Endothelial cell of umbilical vein (primary cell): ENCODE data around the gene GAB1. TPM values are rescaled to one million over a fixed set of nuclear protein-coding genes. Genes with fewer than 3 reads are reported as not detected.

Experiments
- BruUV-seq: library from RNA; stranded (reverse); fragments of 400-500 nt; replicated peaks from 2 replicates; lab custom pipeline; 2021; lab: Mats Ljungman, UMichigan
- CTCF ChIA-PET: fragments of 300-600, 350-600 bp; sonication (Branson Sonifier 250); formaldehyde crosslinking; loops from one replicate; lab custom pipeline; 2021; ENCODE audit warnings: antibody characterized with exemption, inconsistent platforms; lab: Charles Lee
- POLR2A ChIA-PET: fragments of 300-600, 350-600 bp; sonication (Branson Sonifier 250); formaldehyde crosslinking; loops from one replicate; lab custom pipeline; 2021; ENCODE audit warnings: antibody characterized with exemption, inconsistent platforms; lab: Charles Lee
- DNase-seq: peaks from one replicate; pipeline ENCODE4 v3.0.0-alpha.2; 2011; ENCODE audit warnings: low read depth, low spot score
- FAIRE-seq: peaks from 2 replicates; lab custom pipeline; 2011; peaks lifted over from hg19 to GRCh38; lab: Jason Lieb, UNC
- H2AFZ ChIP-seq: 2 replicates; pipeline ENCODE4 v1.6.0; 2012; ENCODE audit warnings: low read depth, low read length, control low read depth, inconsistent platforms
- H3K27ac ChIP-seq: 2 replicates; pipeline ENCODE4 v1.5.1; 2011; ENCODE audit warnings: low read depth, mild to moderate bottlenecking, control low read depth, low read length, moderate library complexity; ENCODE audit not compliant: insufficient read depth
- H3K27me3 ChIP-seq, 2 experiments: 2 replicates each; pipeline versions ENCODE4 v1.6.0 to v1.6.1; 2011; ENCODE audit warnings: low read length in 2 of 2, mixed read lengths in 1 of 2; ENCODE audit not compliant: control insufficient read depth in 2 of 2, insufficient read depth in 2 of 2
- H3K36me3 ChIP-seq, 2 experiments: 2 replicates in 1 of 2; 3 replicates in 1 of 2; pipeline ENCODE4 v1.5.1; 2011; ENCODE audit warnings: low read length in 2 of 2, mild to moderate bottlenecking in 1 of 2, moderate library complexity in 1 of 2; ENCODE audit not compliant: control insufficient read depth in 2 of 2, insufficient read depth in 2 of 2; ENCODE audit errors: extremely low read depth in 1 of 2
- H3K4me1 ChIP-seq: 3 replicates; pipeline ENCODE4 v1.5.1; 2011; ENCODE audit warnings: mild to moderate bottlenecking, low read length; ENCODE audit not compliant: control insufficient read depth, insufficient read depth; ENCODE audit errors: extremely low read depth
- H3K4me2 ChIP-seq: 2 replicates; pipeline ENCODE4 v1.6.1; 2011; ENCODE audit warnings: low read length, control low read depth, mixed read lengths; ENCODE audit not compliant: insufficient read depth
- H3K4me3 ChIP-seq, 3 experiments: fragments of 200-600 bp in 1 of 3; sonication (generic), shearing (Covaris generic) in 1 of 3; replicated peaks in 1 of 3; 2 replicates each; pipeline ENCODE4 v1.5.1; 2011 to 2016; ENCODE audit warnings: control low read depth in 3 of 3, low read length in 3 of 3, mild to moderate bottlenecking in 2 of 3, inconsistent platforms in 1 of 3, low read depth in 1 of 3, moderate library complexity in 1 of 3; ENCODE audit not compliant: insufficient read depth in 1 of 3
- H3K79me2 ChIP-seq: 2 replicates; pipeline ENCODE4 v1.6.0; 2012; ENCODE audit warnings: low read length, inconsistent platforms; ENCODE audit not compliant: control insufficient read depth, insufficient read depth
- H3K9ac ChIP-seq: replicated peaks from 2 replicates; pipeline ENCODE3; 2011; ENCODE audit warnings: low read length, control low read depth; ENCODE audit not compliant: insufficient read depth; ENCODE audit errors: extremely low read depth
- H3K9me1 ChIP-seq: replicated peaks from 3 replicates; pipeline ENCODE4 v1.6.0; 2011; ENCODE audit warnings: mild to moderate bottlenecking, low read length; ENCODE audit not compliant: control insufficient read depth, insufficient read depth; ENCODE audit errors: extremely low read depth
- H3K9me3 ChIP-seq: replicated peaks from 2 replicates; pipeline ENCODE4 v1.5.1; 2012; ENCODE audit warnings: low read length, inconsistent platforms; ENCODE audit not compliant: control insufficient read depth, insufficient read depth
- H4K20me1 ChIP-seq: replicated peaks from 2 replicates; pipeline ENCODE3; 2011; ENCODE audit warnings: mild to moderate bottlenecking, low read length; ENCODE audit not compliant: control insufficient read depth, insufficient read depth; ENCODE audit errors: extremely low read depth
- CTCF ChIP-seq, 2 donors: IDR thresholded peaks; 1 replicate in 1 of 2; 2 replicates in 1 of 2; pipeline ENCODE4 v1.5.1; 2011; ENCODE audit warnings: low read length in 2 of 2, mild to moderate bottlenecking in 2 of 2, moderate library complexity in 2 of 2, control low read depth in 1 of 2, inconsistent platforms in 1 of 2, low read depth in 1 of 2; ENCODE audit not compliant: insufficient read depth in 1 of 2; ENCODE audit errors: extremely low read depth in 1 of 2
- EZH2 ChIP-seq: IDR thresholded peaks from 2 replicates; pipeline ENCODE4 v1.6.1; 2012; ENCODE audit warnings: borderline replicate concordance, low read depth, mild to moderate bottlenecking, moderate library complexity, low read length, inconsistent platforms; ENCODE audit not compliant: severe bottlenecking
- FOS ChIP-seq: IDR thresholded peaks from 2 replicates; pipeline ENCODE4 v1.6.1; 2011; ENCODE audit warnings: mild to moderate bottlenecking, low read length, moderate library complexity, borderline replicate concordance; ENCODE audit not compliant: insufficient read depth
- GATA2 ChIP-seq: IDR thresholded peaks from 2 replicates; pipeline ENCODE4 v1.7.0; 2011; ENCODE audit warnings: low read depth, mild to moderate bottlenecking, moderate library complexity, mixed read lengths, low read length; ENCODE audit not compliant: insufficient read length, insufficient read depth
- JUN ChIP-seq: IDR thresholded peaks from 2 replicates; pipeline ENCODE4 v1.6.1; 2011; ENCODE audit warnings: borderline replicate concordance, low read depth; ENCODE audit not compliant: insufficient read length, insufficient read depth
- MAX ChIP-seq: IDR thresholded peaks from 2 replicates; pipeline ENCODE4 v1.6.1; 2011; ENCODE audit not compliant: insufficient read depth, insufficient read length
- MYC ChIP-seq: IDR thresholded peaks from one replicate; pipeline ENCODE4 v1.6.1; 2011; ENCODE audit warnings: mild to moderate bottlenecking, low read depth, low read length
- POLR2A ChIP-seq: IDR thresholded peaks from 2 replicates; pipeline ENCODE4 v1.6.1; 2012; ENCODE audit warnings: low read depth, mild to moderate bottlenecking, control low read depth, low read length
- POLR2AphosphoS5 ChIP-seq: IDR thresholded peaks from 2 replicates; pipeline ENCODE4 v1.6.1; 2012; ENCODE audit warnings: low read depth, mild to moderate bottlenecking, control low read depth, low read length, moderate library complexity; ENCODE audit not compliant: insufficient read depth
- dilution Hi-C: fragments of 300-500 bp; cut with MboI; formaldehyde crosslinking; loops from one replicate; pipeline ENCODE4 v1.15.0; 2019; ENCODE audit warnings: low sequenced_read_pairs; ENCODE audit not compliant: extremely low pct_ligation_motif_present
- intact Hi-C: fragments of 100-400 bp; cut with micrococcal nuclease; formaldehyde crosslinking; loops from one replicate; pipeline ENCODE4 v1.10.0; 2022
- polyA plus RNA-seq, 4 experiments: library from polyadenylated mRNA; depleted of rRNA in 3 of 4; stranded (reverse) in 3 of 4; unstranded in 1 of 4; fragments of >200 nt; gene quantifications; 2 replicates each; pipeline versions ENCODE4 v1.2.1 to v1.2.3, GENCODE V29; 2011 to 2012; ENCODE audit warnings: missing spikeins in 1 of 4
- total RNA-seq: library from RNA; stranded (reverse); gene quantifications from 2 replicates; pipeline ENCODE4 v1.2.3, GENCODE V29; 2021

The GAB1 gene
- total and polyA plus RNA-seq, 2 donors (not counting 3 experiments of a cell fraction or from before 2014, with no cell fraction given), result 9.3 to 37.7 TPM

- no peaks in the 10 kb centered on the region for H3K9me3 ChIP-seq
- no peak overlapping the region for H3K4me3 ChIP-seq
- no peak overlapping the region for H3K9ac ChIP-seq
- no peak for FAIRE-seq
- ChIA-PET POLR2A (interaction anchor here (0.7 kb wide), 1 partner anchor 35 kb away, joined by 3 read pairs; no protein-coding TSS in a partner anchor), CTCF (no interaction called here)
- no peaks in the 10 kb centered on the region for H4K20me1 ChIP-seq
- no peak overlapping the region for H3K4me2 ChIP-seq
- H3K4me1 ChIP-seq, result no peaks in the 10 kb centered on the region
- DNase-seq, result no peak
- H3K27me3 ChIP-seq, result peaks cover 0 to 4% of the 10 kb centered on the region in 2 experiments
- no peaks in the 10 kb centered on the region for H3K79me2 ChIP-seq
- H3K36me3 ChIP-seq, result no peaks in the 10 kb centered on the region
- H2AFZ ChIP-seq, result no peak overlapping the region
- TF ChIP-seq GATA2 (no peak), POLR2AphosphoS5 (no peak), EZH2 (no peak), JUN (no peak), CTCF (IDR thresholded peaks at IDR 0.05; ENCODE audit: extremely low read depth in 1 of 2, insufficient read depth in 1 of 2, low read depth in 1 of 2, low read length in 2 of 2) (no peak), MYC (no peak), MAX (no peak), FOS (no peak), POLR2A (no peak)
- H3K27ac ChIP-seq, result no peak overlapping the region
- no TSS peak for BruUV-seq
- H3K9me1 ChIP-seq, result no peaks in the 10 kb centered on the region
- dilution Hi-C loops, result no loop called here
- intact Hi-C loops, result no loop called here
Observed at GRCh38 chr4:143313996-143314395, 22.7 kb upstream of the GAB1 start.
